Measurements from ENCODE around the gene NDRG3. TPM values are rescaled to one million over a fixed set of nuclear protein-coding genes. Genes with fewer than 3 reads are reported as not detected.
A peak's percentile ranks its signal among the peaks of the same experiment; 100 is the strongest.

NDRG3 gene
- total and polyA plus RNA-seq, 12 donors = 29.0 to 91.4 (median 53.0) TPM

GRCh38 chr20:36645353-36645752, 100.5 kb downstream of the NDRG3 start:
- intact Hi-C loops (cut with DNase I) = no loop called here
- no peak for DNase-seq
- H3K27me3 ChIP-seq = no peaks in the 10 kb centered on the region
- H3K4me1 ChIP-seq (replicated peaks in 1 of 2) = no peaks in the 10 kb centered on the region
- H3K4me3 ChIP-seq = no peak overlapping the region
- H3K27ac ChIP-seq = no peak overlapping the region
- H3K9me3 ChIP-seq (replicated peaks in 1 of 3) = no peaks in the 10 kb centered on the region
- WGBS, 4 donors = 80 to 97% (median 93%) methylated on average over 5 to 7 of the region's 7 CpGs
- TF ChIP-seq POLR2A (IDR thresholded peaks at IDR 0.05) (no peak), CTCF (IDR thresholded peaks at IDR 0.05) (no peak)
- H3K36me3 ChIP-seq (replicated peaks in 1 of 2) = no peaks in the 10 kb centered on the region

- intact Hi-C loops (cut with DNase I) = no loop called here
- Histone ChIP-seq H3K36me3 (replicated peaks in 1 of 2) (no peaks in the 10 kb centered on the region), H3K4me1 (replicated peaks in 1 of 2) (no peaks in the 10 kb centered on the region), H3K27me3 (no peaks in the 10 kb centered on the region), H3K9me3 (replicated peaks in 1 of 3) (no peaks in the 10 kb centered on the region), H3K4me3 (no peak overlapping the region), H3K27ac (no peak overlapping the region)
- TF ChIP-seq POLR2A (IDR thresholded peaks at IDR 0.05) (no peak), CTCF (IDR thresholded peaks at IDR 0.05) (no peak)
- DNase-seq = peak in 1 of 7 donors; percentile 31
- 76 to 80% (median 78%) methylated on average over 7 of the region's 7 CpGs for WGBS, 4 donors
These were observed 101.2 kb downstream of the NDRG3 start for GRCh38 chr20:36644706-36645095.

- WGBS, 4 donors = 76 to 100% (median 77%) methylated on average over 1 to 5 of the region's 5 CpGs
- no peak for TF ChIP-seq POLR2A (IDR thresholded peaks at IDR 0.05)
- TF ChIP-seq CTCF (IDR thresholded peaks at IDR 0.05) = no peak
- H3K4me1 ChIP-seq (replicated peaks in 1 of 2) = no peaks in the 10 kb centered on the region
- DNase-seq = no peak
- no peaks in the 10 kb centered on the region for H3K36me3 ChIP-seq (replicated peaks in 1 of 2)
- intact Hi-C loops (cut with DNase I) = no loop called here
- H3K27ac ChIP-seq = no peak overlapping the region
- no peak overlapping the region for H3K4me3 ChIP-seq
- H3K9me3 ChIP-seq (replicated peaks in 1 of 3) = no peaks in the 10 kb centered on the region
- no peaks in the 10 kb centered on the region for H3K27me3 ChIP-seq
These were observed 101.7 kb downstream of the NDRG3 start for GRCh38 chr20:36644032-36644705.

- Histone ChIP-seq H3K36me3 (replicated peaks in 1 of 2) (no peaks in the 10 kb centered on the region), H3K9me3 (replicated peaks in 1 of 3) (no peaks in the 10 kb centered on the region), H3K27ac (no peak overlapping the region), H3K4me3 (no peak overlapping the region), H3K27me3 (no peaks in the 10 kb centered on the region), H3K4me1 (replicated peaks in 1 of 2) (no peaks in the 10 kb centered on the region)
- TF ChIP-seq POLR2A (IDR thresholded peaks at IDR 0.05) (no peak), CTCF (IDR thresholded peaks at IDR 0.05) (no peak)
- intact Hi-C loops (cut with DNase I) = no loop called here
- DNase-seq = no peak
- WGBS, 4 donors = 73 to 92% (median 85%) methylated on average over 6 of the region's 6 CpGs
These were observed 103.8 kb downstream of the NDRG3 start for GRCh38 chr20:36642136-36642535.
